Lower lobe of right lung (tissue), 2 donors: ENCODE measurements around the gene TMOD1. TPM values are rescaled to one million over a fixed set of nuclear protein-coding genes. Genes with fewer than 3 reads are reported as not detected.

Source experiments
- ATAC-seq, 2 donors: fragments of 200-7000 bp; cut with Tn5 transposase; one replicate each; pipeline ENCODE4 v1.9.1; 2020 to 2022; ENCODE audit warnings: mild to moderate bottlenecking in 2 of 2, moderate library complexity in 2 of 2
- DNase-seq: peaks from one replicate; pipeline ENCODE4 v3.0.0-alpha.2; 2020
- H3K27ac ChIP-seq: fragments of 200-600 bp; one replicate; pipeline ENCODE4 v1.8.0; 2022
- H3K27me3 ChIP-seq: fragments of 200-600 bp; one replicate; pipeline ENCODE4 v1.8.0; 2022; ENCODE audit warnings: low read depth
- H3K36me3 ChIP-seq: fragments of 200-600 bp; one replicate; pipeline ENCODE4 v1.8.0; 2022; ENCODE audit warnings: mild to moderate bottlenecking
- H3K4me1 ChIP-seq: fragments of 200-600 bp; one replicate; pipeline ENCODE4 v1.8.0; 2022
- H3K4me3 ChIP-seq: fragments of 200-600 bp; one replicate; pipeline ENCODE4 v1.8.0; 2022; ENCODE audit warnings: mild to moderate bottlenecking
- H3K9me3 ChIP-seq: fragments of 200-600 bp; one replicate; pipeline ENCODE4 v1.8.0; 2022
- intact Hi-C: fragments of 100-400 bp; cut with DNase I; formaldehyde crosslinking; loops from one replicate; pipeline ENCODE4 v1.11.0; 2022
- total RNA-seq: library from RNA; stranded (reverse); fragmentation: NEBNext Ultra II Directional; extraction: Animal tissue kit (Norgen Biotek cat#: 25700); gene quantifications from one replicate; pipeline ENCODE4 v1.2.1, GENCODE V29; 2021
- TF ChIP-seq, protein P1 (sequence below): fragments of 200-600 bp; IDR thresholded peaks from one replicate; pipeline ENCODE4 v1.8.0; 2022; ENCODE audit warnings: antibody characterized with exemption, mild to moderate bottlenecking
- donor health status: DM: no; HTN: yes; CAD: no; lungs with severe emphysema.

The TMOD1 gene
- total RNA-seq, 1 donor from 2014 or later: 7.9 TPM

DNA sequence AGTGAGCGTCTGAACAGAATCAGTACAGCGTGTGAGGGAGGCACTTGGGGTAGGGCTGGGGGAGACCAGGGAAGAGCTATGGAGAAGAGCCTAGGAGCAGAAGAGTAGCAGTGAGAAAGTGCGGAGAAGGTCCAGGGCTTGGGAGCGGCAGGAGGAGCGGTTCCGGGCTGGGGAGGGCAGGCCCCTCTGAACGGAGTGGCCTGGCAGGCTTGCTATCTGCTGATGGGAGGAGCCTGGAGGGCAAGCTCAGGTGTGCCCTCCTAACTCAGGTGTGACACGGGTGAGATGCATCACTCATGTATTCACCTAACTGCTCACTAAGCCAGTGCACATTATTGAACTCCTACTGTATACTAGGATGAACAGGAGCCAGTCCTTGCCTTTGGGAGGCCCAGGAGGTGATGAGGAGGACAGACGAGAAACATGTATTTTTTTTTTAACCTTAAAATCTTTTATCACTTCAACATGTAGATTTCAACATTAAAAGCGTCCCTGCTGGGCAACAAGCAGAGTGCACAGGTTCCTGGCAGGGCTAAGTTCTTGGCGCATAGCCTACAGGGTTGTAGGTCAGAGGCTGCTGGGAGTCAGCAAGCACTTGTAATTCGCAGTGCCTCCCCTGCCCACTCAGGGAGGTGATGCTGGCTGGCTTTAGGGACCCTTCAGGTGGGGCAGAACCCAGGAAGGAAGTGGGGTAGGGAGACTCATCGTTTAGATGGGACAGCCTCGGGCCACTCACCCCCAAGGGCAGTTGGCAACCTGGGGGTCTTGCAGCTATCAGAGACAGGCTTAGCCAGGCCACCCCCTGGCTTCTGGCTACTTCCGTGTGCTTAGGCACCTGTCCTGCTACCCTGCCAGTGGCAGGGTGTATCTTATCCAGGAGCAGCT lies 55.5 kb downstream of the TMOD1 start:
- Histone ChIP-seq H3K27me3 (no peaks in the 10 kb centered on the region), H3K27ac (peak overlapping the region; percentile 79), H3K9me3 (no peaks in the 10 kb centered on the region), H3K4me3 (no peak overlapping the region), H3K4me1 (peaks cover 30% of the 10 kb centered on the region), H3K36me3 (peaks cover 6% of the 10 kb centered on the region)
- TF ChIP-seq, protein P1, sequence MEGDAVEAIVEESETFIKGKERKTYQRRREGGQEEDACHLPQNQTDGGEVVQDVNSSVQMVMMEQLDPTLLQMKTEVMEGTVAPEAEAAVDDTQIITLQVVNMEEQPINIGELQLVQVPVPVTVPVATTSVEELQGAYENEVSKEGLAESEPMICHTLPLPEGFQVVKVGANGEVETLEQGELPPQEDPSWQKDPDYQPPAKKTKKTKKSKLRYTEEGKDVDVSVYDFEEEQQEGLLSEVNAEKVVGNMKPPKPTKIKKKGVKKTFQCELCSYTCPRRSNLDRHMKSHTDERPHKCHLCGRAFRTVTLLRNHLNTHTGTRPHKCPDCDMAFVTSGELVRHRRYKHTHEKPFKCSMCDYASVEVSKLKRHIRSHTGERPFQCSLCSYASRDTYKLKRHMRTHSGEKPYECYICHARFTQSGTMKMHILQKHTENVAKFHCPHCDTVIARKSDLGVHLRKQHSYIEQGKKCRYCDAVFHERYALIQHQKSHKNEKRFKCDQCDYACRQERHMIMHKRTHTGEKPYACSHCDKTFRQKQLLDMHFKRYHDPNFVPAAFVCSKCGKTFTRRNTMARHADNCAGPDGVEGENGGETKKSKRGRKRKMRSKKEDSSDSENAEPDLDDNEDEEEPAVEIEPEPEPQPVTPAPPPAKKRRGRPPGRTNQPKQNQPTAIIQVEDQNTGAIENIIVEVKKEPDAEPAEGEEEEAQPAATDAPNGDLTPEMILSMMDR: no peak
- intact Hi-C loops: no loop called here
- ATAC-seq: peak; percentile 18 to 22
- DNase-seq: no peak

DNA sequence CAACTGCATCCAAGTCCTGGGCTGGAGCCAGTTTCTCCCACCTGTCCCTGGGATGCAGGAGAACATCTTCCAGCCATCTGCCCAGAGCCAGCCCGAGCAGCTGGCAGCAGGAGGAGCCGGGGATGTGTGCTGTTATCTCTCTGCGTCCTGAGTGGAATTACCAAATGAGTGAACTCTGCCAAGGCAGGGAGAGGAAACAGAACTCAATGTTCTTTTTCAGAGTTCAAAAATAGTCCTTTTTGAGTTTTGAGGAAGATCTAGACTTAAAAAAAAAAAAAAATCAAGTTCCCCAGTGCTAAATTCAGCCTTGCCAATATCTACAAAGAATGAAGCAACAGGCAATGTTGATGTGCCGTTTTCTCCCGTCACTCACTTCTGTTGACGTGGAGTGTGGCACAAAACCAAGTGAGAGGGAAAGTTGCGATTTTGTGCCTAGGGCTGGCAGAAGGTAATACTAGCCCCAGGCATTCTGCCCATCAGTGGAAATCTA lies 56.2 kb downstream of the TMOD1 start:
- intact Hi-C loops: no loop called here
- no peak overlapping the region for H3K4me3 ChIP-seq
- DNase-seq: peak; percentile 57
- H3K27ac ChIP-seq: peak overlapping the region; percentile 79
- H3K4me1 ChIP-seq: peaks cover 30% of the 10 kb centered on the region
- ATAC-seq: peak; percentile 73 to 79
- TF ChIP-seq, protein P1: no peak
- H3K27me3 ChIP-seq: no peaks in the 10 kb centered on the region
- no peaks in the 10 kb centered on the region for H3K9me3 ChIP-seq
- peaks cover 6% of the 10 kb centered on the region for H3K36me3 ChIP-seq

DNA sequence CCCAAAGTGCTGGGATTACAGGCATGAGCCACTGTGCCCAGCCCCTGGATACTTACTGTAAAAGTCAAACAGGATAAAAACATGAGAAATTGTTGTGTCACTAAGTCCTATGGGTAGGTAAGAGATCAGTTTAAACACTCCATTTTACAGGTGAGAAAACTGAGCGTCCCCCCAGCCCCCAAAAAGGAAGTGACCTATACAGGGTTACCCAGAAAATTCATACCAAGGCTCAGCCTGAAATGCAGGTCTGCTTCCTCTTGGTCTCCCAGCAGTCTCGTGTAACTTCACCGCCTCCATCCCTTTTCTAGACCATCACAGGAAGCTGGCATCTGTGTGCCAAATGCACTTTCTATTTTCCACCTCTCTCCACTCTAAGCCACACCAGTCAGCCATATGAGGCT lies 57.2 kb downstream of the TMOD1 start:
- Histone ChIP-seq H3K27ac (peak overlapping the region; percentile 79), H3K9me3 (no peaks in the 10 kb centered on the region), H3K4me1 (peaks cover 32% of the 10 kb centered on the region), H3K27me3 (no peaks in the 10 kb centered on the region), H3K36me3 (peaks cover under 1% of the 10 kb centered on the region), H3K4me3 (no peak overlapping the region)
- ATAC-seq (no peak), DNase-seq (no peak)
- TF ChIP-seq, protein P1: no peak
- intact Hi-C loops: no loop called here

DNA sequence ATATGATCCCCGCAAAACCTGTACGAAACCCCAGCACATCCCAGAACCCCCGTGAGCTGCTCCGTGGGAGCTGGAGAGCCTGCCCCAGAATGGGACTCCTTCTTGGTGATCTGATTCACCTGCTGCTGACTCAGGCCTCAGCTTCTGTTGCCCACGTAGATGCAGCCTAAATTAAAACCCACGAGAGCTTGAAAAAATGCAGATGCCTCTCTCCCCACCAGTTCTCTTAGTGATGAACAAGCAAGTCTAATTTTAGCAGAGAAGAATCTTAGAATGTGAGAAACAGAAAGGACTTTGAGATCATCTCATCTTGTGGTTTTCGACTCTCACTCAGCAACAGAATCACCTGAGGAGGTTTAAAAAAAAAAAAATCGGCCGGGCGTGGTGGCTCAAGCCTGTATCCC lies 57.6 kb downstream of the TMOD1 start:
- no peak for ATAC-seq
- no peak overlapping the region for H3K27ac ChIP-seq
- no peaks in the 10 kb centered on the region for H3K36me3 ChIP-seq
- no peak overlapping the region for H3K4me3 ChIP-seq
- intact Hi-C loops: no loop called here
- H3K4me1 ChIP-seq: peaks cover 37% of the 10 kb centered on the region
- H3K27me3 ChIP-seq: no peaks in the 10 kb centered on the region
- TF ChIP-seq, protein P1: no peak
- H3K9me3 ChIP-seq: no peaks in the 10 kb centered on the region
- no peak for DNase-seq

DNA sequence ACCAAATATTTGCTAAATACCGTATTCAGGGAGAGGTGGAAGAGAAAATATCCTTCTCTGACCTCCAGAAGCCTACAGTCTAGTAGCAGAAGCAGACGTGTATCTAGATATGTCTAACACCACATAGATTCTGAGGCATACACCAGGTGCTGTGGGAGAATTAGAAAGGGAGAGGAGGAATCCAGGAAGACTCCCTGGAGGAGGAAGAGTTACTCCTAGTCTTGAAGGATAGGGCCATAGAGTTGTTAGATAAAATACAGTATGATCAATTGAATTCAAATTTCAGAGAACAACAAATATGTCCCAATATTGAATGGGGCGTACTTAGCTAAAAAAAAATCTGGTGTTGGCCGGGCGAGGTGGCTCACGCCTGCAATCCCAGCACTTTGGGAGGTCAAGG lies 58.7 kb downstream of the TMOD1 start:
- Histone ChIP-seq H3K4me3 (no peak overlapping the region), H3K36me3 (no peaks in the 10 kb centered on the region), H3K4me1 (peaks cover 44% of the 10 kb centered on the region), H3K9me3 (no peaks in the 10 kb centered on the region), H3K27ac (no peak overlapping the region), H3K27me3 (no peaks in the 10 kb centered on the region)
- ATAC-seq: no peak
- TF ChIP-seq, protein P1: no peak
- no peak for DNase-seq
- intact Hi-C loops: no loop called here
